NCI-H1436 (cell line): Measurements from ENCODE around the gene GSX2.

ENCODE experiments used
- DNase-seq: peaks from one replicate; lab custom pipeline; 2025; lab: John Stamatoyannopoulos, UW

GSX2 gene

GRCh38 chr4:54077812-54078211, 22.2 kb upstream of the GSX2 start:
- DNase-seq = no peak

- no peak for DNase-seq
These were observed 17.8 kb upstream of the GSX2 start for GRCh38 chr4:54082168-54082567.

GRCh38 chr4:54085284-54085683, 14.7 kb upstream of the GSX2 start:
- no peak for DNase-seq

- no peak for DNase-seq
These were observed 10.1 kb upstream of the GSX2 start for GRCh38 chr4:54089875-54090274.

GRCh38 chr4:54090404-54090803, 9.6 kb upstream of the GSX2 start:
- no peak for DNase-seq

- peak; percentile 10 for DNase-seq
These were observed 8.9 kb upstream of the GSX2 start for GRCh38 chr4:54090804-54091623.

- DNase-seq = peak; percentile 54
These were observed 8.1 kb upstream of the GSX2 start for GRCh38 chr4:54091637-54092404.

- DNase-seq = no peak
These were observed 7.3 kb upstream of the GSX2 start for GRCh38 chr4:54092405-54093323.

GRCh38 chr4:54093324-54094240, 6.4 kb upstream of the GSX2 start:
- DNase-seq = no peak

GRCh38 chr4:54094451-54094850, 5.5 kb upstream of the GSX2 start:
- DNase-seq = no peak

- no peak for DNase-seq
These were observed 4.7 kb upstream of the GSX2 start for GRCh38 chr4:54095110-54095825.

- no peak for DNase-seq
These were observed 3.5 kb upstream of the GSX2 start for GRCh38 chr4:54096295-54096962.

GRCh38 chr4:54097152-54097551, 2.8 kb upstream of the GSX2 start:
- DNase-seq = no peak

GRCh38 chr4:54098375-54098774, 1.6 kb upstream of the GSX2 start:
- no peak for DNase-seq

- DNase-seq = no peak
These were observed 646 bp upstream of the GSX2 start for GRCh38 chr4:54099287-54099747.

- no peak for DNase-seq
These were observed 729 bp downstream of the GSX2 start for GRCh38 chr4:54100595-54101189.

GRCh38 chr4:54101190-54102041, 1.5 kb downstream of the GSX2 start:
- no peak for DNase-seq

- no peak for DNase-seq
These were observed 2.7 kb downstream of the GSX2 start for GRCh38 chr4:54102531-54103106.
